ENCODE results near the gene ELOVL4. TPM values are rescaled to one million over a fixed set of nuclear protein-coding genes. Genes with fewer than 3 reads are reported as not detected.
A peak's percentile ranks its signal among the peaks of the same experiment; 100 is the strongest.

The ELOVL4 gene
- total RNA-seq, result 0.88 and 0.89 TPM in 2 replicates

DNA sequence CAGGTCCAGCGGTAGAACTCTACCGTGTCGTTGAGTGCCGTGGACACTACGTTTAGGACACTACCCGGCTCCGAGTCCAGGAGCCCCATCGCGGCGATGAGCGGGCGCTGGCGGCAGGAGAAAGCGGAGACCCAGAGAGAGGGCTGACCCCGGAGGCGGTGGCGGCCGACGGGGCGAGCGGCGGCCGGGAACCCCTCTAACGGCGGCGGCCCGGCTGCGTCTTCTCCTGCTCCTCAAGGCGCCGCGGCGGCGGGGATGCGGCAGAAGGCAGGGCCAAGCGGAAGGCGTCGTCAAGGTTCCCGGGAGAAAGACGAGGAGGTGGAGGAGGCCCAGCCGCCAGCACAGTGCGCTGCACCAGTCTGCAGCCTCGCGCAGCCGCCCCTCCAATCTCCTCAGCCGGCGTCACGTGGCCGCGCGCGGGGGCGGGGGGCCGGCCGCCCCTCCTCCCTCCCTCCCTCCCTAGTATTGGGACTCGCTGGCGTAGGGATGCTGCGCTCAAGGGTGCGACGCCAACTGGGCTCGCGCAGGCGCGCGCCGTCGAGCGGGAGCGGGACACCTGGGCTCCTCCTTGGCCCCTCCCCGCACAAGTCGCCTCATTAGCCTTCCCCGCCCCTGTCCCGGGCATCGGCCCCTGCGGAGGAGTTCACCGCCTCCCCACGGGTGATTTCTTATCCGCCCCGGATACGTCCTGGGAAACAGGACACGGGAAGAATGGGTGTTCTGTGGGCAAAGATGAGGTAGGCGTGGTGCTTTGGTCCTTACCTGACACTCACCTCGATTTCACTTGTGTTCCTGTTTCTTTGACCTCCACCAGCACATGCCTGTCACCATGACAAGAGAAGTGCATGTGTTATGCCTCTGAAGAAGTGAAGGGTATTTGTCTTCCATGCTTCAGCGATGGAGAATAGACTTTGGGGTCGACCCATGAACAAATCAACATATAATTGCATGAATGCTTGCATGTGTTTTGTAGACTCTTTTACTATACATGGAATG, at the start of gene ELOVL4:
ELOVL4 (minus strand) TSS at position 363 of the 996 bp plus-strand sequence; CDS start at position 89, 274 bp downstream.
- Mint-ChIP-seq H3K4me3 (peak within 1 kb of the TSS; percentile 86), H3K9me3 (no peaks in the 10 kb centered on the region), H3K4me1 (peaks cover 18% of the 10 kb centered on the region), H3K36me3 (ENCODE audit: low read depth) (no peaks in the 10 kb centered on the region), H3K27me3 (peaks cover 46% of the 10 kb centered on the region), H3K27ac (no peak within 1 kb of the TSS)
- DNase-seq, result peak; percentile 80
- intact Hi-C loops (cut with micrococcal nuclease), result loop anchor here (1.0 to 5.0 kb wide), 4 partner anchors 57 to 1805 kb away; partner anchors contain the start of genes BCKDHB, TENT5A and TTK

- no peaks in the 10 kb centered on the region for H3K36me3 Mint-ChIP-seq (ENCODE audit: low read depth)
- no peak for DNase-seq
- no peak overlapping the region for H3K27ac Mint-ChIP-seq
- peaks cover 24% of the 10 kb centered on the region for H3K27me3 Mint-ChIP-seq
- H3K4me3 Mint-ChIP-seq, result no peak overlapping the region
- intact Hi-C loops (cut with micrococcal nuclease), result no loop called here
- no peaks in the 10 kb centered on the region for H3K4me1 Mint-ChIP-seq
- no peaks in the 10 kb centered on the region for H3K9me3 Mint-ChIP-seq
Observed at GRCh38 chr6:79993911-79994309, 46.6 kb upstream of the ELOVL4 start.

- peaks cover 17% of the 10 kb centered on the region for H3K27me3 Mint-ChIP-seq
- no peak overlapping the region for H3K4me3 Mint-ChIP-seq
- no peaks in the 10 kb centered on the region for H3K36me3 Mint-ChIP-seq (ENCODE audit: low read depth)
- H3K27ac Mint-ChIP-seq, result no peak overlapping the region
- no peak for DNase-seq
- no peaks in the 10 kb centered on the region for H3K4me1 Mint-ChIP-seq
- intact Hi-C loops (cut with micrococcal nuclease), result no loop called here
- H3K9me3 Mint-ChIP-seq, result no peaks in the 10 kb centered on the region
Observed at GRCh38 chr6:79993012-79993910, 45.9 kb upstream of the ELOVL4 start.

- no peaks in the 10 kb centered on the region for H3K9me3 Mint-ChIP-seq
- no peaks in the 10 kb centered on the region for H3K4me1 Mint-ChIP-seq
- H3K36me3 Mint-ChIP-seq (ENCODE audit: low read depth), result no peaks in the 10 kb centered on the region
- no peak for DNase-seq
- intact Hi-C loops (cut with micrococcal nuclease), result no loop called here
- no peak overlapping the region for H3K4me3 Mint-ChIP-seq
- no peak overlapping the region for H3K27ac Mint-ChIP-seq
- no peaks in the 10 kb centered on the region for H3K27me3 Mint-ChIP-seq
Observed at GRCh38 chr6:79989641-79990040, 42.3 kb upstream of the ELOVL4 start.

DNA sequence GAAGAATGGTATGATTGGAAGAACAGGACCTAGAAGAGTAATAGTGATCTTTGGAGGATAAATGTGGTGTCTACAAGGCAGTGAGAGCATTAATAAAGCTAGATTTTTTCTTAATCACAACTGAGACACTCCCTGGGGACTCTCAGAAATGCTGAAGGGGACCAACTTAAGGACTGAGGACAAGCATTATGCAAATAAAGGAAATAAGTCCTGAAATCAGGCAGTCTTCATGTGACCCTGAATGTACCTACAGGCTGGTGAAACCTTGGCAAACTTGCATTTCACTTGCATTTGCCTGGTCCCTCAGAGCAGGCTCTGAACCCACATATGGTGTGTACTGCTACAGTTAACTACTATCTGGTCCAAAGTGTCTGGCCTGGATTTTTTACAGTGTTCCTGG, 37.8 kb upstream of the ELOVL4 start:
- Mint-ChIP-seq H3K9me3 (no peaks in the 10 kb centered on the region), H3K27ac (no peak overlapping the region), H3K27me3 (peaks cover 2% of the 10 kb centered on the region), H3K4me3 (no peak overlapping the region), H3K4me1 (no peaks in the 10 kb centered on the region), H3K36me3 (ENCODE audit: low read depth) (no peaks in the 10 kb centered on the region)
- DNase-seq, result no peak
- intact Hi-C loops (cut with micrococcal nuclease), result no loop called here

GRCh38 chr6:79984261-79984660, 36.9 kb upstream of the ELOVL4 start:
- Mint-ChIP-seq H3K9me3 (no peaks in the 10 kb centered on the region), H3K36me3 (ENCODE audit: low read depth) (no peaks in the 10 kb centered on the region), H3K27me3 (peaks cover 2% of the 10 kb centered on the region), H3K4me1 (no peaks in the 10 kb centered on the region), H3K4me3 (no peak overlapping the region), H3K27ac (no peak overlapping the region)
- DNase-seq, result no peak
- intact Hi-C loops (cut with micrococcal nuclease), result no loop called here

GRCh38 chr6:79981652-79982051, 34.3 kb upstream of the ELOVL4 start:
- H3K4me1 Mint-ChIP-seq, result no peaks in the 10 kb centered on the region
- H3K27me3 Mint-ChIP-seq, result peaks cover 6% of the 10 kb centered on the region
- no peak overlapping the region for H3K27ac Mint-ChIP-seq
- intact Hi-C loops (cut with micrococcal nuclease), result no loop called here
- H3K36me3 Mint-ChIP-seq (ENCODE audit: low read depth), result no peaks in the 10 kb centered on the region
- no peaks in the 10 kb centered on the region for H3K9me3 Mint-ChIP-seq
- H3K4me3 Mint-ChIP-seq, result no peak overlapping the region
- no peak for DNase-seq

DNA sequence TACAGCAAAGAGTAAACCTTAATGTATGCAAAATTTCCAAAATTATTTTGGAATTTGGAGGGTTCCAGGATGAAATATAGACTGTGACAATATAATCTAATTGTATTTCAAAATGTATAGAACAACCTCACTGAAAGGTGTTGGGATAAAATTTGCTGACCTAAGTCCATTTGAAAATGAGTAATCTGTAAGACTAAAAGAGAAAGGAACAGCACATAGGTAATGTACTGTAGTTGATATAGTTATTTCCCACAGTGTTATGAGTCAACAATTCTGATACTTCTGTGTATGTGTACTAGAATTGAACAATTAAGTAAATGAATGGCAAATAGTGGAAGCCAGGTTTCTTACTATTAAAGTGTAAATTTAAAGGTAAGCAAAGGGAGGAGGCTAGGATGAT, 23.8 kb upstream of the ELOVL4 start:
- Mint-ChIP-seq H3K36me3 (ENCODE audit: low read depth) (no peaks in the 10 kb centered on the region), H3K27me3 (peaks cover 20% of the 10 kb centered on the region), H3K9me3 (peaks cover 24% of the 10 kb centered on the region), H3K27ac (no peak overlapping the region), H3K4me3 (no peak overlapping the region), H3K4me1 (no peaks in the 10 kb centered on the region)
- DNase-seq, result no peak
- intact Hi-C loops (cut with micrococcal nuclease), result no loop called here

DNA sequence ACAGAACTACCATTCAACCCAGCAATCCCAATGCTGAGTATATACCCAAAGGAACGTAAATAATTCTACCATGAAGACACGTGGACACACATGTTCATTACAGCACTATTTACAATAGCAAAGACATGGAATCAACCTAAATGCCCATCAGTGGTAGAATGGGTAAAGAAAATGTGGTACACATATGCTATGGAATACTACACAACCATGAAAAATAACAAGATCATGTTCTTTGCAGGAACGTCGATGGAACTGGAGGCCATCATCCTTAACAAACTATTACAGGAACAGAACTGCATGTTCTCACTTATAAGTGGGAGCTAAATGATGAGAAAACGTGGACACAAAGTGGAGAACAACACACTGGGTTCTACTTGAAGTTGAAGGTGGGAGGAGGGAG, 22.4 kb upstream of the ELOVL4 start:
- Mint-ChIP-seq H3K27me3 (peaks cover 13% of the 10 kb centered on the region), H3K36me3 (ENCODE audit: low read depth) (no peaks in the 10 kb centered on the region), H3K9me3 (peaks cover 24% of the 10 kb centered on the region), H3K4me1 (peaks cover 2% of the 10 kb centered on the region), H3K4me3 (no peak overlapping the region), H3K27ac (no peak overlapping the region)
- intact Hi-C loops (cut with micrococcal nuclease), result no loop called here
- DNase-seq, result no peak

DNA sequence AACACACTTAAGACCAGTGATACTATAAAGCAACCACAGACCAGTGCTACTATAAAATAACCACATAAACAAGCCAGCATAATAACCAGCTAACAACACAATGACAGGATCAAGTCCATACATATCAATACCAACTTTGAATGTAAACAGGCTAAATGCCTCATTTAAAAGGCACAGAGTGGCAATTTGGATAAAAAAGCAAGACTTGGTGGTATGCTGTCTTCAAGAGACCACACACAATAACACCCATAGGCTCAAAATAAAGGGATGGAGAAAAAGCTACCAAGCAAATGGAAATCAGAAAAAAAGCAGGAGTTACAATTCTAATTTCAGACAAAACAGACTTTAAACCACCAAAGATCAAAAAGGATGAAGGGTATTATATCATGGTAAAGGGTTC, 19.8 kb upstream of the ELOVL4 start:
- H3K4me3 Mint-ChIP-seq, result no peak overlapping the region
- no peaks in the 10 kb centered on the region for H3K36me3 Mint-ChIP-seq (ENCODE audit: low read depth)
- peaks cover 18% of the 10 kb centered on the region for H3K27me3 Mint-ChIP-seq
- peaks cover 29% of the 10 kb centered on the region for H3K9me3 Mint-ChIP-seq
- H3K27ac Mint-ChIP-seq, result no peak overlapping the region
- intact Hi-C loops (cut with micrococcal nuclease), result no loop called here
- peaks cover 4% of the 10 kb centered on the region for H3K4me1 Mint-ChIP-seq
- no peak for DNase-seq

GRCh38 chr6:79964607-79965081, 17.3 kb upstream of the ELOVL4 start:
- Mint-ChIP-seq H3K4me3 (no peak overlapping the region), H3K9me3 (peaks cover 25% of the 10 kb centered on the region), H3K4me1 (peaks cover 4% of the 10 kb centered on the region), H3K27me3 (peaks cover 26% of the 10 kb centered on the region), H3K27ac (no peak overlapping the region), H3K36me3 (ENCODE audit: low read depth) (no peaks in the 10 kb centered on the region)
- no peak for DNase-seq
- intact Hi-C loops (cut with micrococcal nuclease), result no loop called here

DNA sequence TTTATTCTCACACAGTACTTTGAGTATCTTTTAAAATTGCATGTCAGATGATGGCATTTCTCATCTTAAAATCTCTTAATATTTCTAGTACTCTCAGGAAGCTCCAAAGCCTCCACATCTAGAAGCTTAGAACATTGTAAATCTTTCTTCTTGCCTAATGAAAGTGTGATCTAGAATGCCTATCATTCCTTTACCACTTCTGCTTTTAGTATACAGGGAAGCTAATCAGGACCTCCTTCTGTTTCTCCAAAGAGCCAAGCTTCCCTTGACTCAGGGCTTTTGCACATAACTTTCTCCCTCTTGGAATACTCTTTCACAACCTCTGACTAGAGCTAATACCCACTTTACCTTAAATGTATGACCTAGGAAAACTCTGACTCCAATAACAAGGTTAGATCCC, 7.5 kb upstream of the ELOVL4 start:
- DNase-seq, result no peak
- Mint-ChIP-seq H3K4me1 (no peaks in the 10 kb centered on the region), H3K4me3 (no peak overlapping the region), H3K9me3 (peaks cover 8% of the 10 kb centered on the region), H3K27me3 (peaks cover 22% of the 10 kb centered on the region), H3K36me3 (ENCODE audit: low read depth) (no peaks in the 10 kb centered on the region), H3K27ac (no peak overlapping the region)
- intact Hi-C loops (cut with micrococcal nuclease), result no loop called here

DNA sequence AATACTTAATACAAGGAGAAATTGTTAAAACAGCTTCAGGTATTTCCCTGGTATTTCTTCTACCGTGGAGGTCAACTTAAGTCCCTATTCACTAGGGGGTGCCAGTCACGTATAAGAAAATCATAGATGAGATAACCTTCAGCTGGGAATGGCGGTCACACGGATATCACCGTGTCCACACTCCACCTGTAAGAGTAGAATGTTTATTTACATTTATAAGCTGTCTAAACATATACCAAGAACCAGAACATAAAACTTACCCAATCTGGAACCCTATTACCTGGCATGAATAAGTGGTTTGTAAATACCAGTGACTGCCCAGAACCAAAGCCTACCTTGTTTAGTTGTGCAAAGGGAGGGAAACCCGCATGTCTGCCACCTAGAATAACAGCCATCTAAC, 1.9 kb upstream of the ELOVL4 start:
- no peak overlapping the region for H3K27ac Mint-ChIP-seq
- peaks cover 18% of the 10 kb centered on the region for H3K4me1 Mint-ChIP-seq
- H3K36me3 Mint-ChIP-seq (ENCODE audit: low read depth), result no peaks in the 10 kb centered on the region
- intact Hi-C loops (cut with micrococcal nuclease), result loop anchor here (1.0 to 5.0 kb wide), 3 partner anchors 77 to 158 kb away; partner anchors contain the start of gene BCKDHB
- peaks cover 45% of the 10 kb centered on the region for H3K27me3 Mint-ChIP-seq
- no peak overlapping the region for H3K4me3 Mint-ChIP-seq
- peak; percentile 89 for DNase-seq
- no peaks in the 10 kb centered on the region for H3K9me3 Mint-ChIP-seq
